Keratinocyte (primary cell): Measurements from ENCODE around the gene DCUN1D1. TPM values are rescaled to one million over a fixed set of nuclear protein-coding genes. Genes with fewer than 3 reads are reported as not detected.

Source experiments
- DNase-seq: peaks from one replicate; pipeline ENCODE4 v3.0.0-alpha.2; 2011; ENCODE audit warnings: low read depth, missing footprints, low spot score
- FAIRE-seq: peaks from 2 replicates; lab custom pipeline; 2011; peaks lifted over from hg19 to GRCh38; lab: Jason Lieb, UNC
- H2AFZ ChIP-seq: 2 replicates; pipeline ENCODE4 v1.6.0; 2012; ENCODE audit warnings: low read length, control low read depth, inconsistent platforms; ENCODE audit not compliant: control insufficient read depth
- H3K27ac ChIP-seq: 2 replicates; pipeline ENCODE4 v1.5.1; 2011; ENCODE audit warnings: low read length; ENCODE audit not compliant: control insufficient read depth, insufficient read depth
- H3K27me3 ChIP-seq: 3 replicates; pipeline ENCODE4 v1.6.0; 2011; ENCODE audit warnings: low read length; ENCODE audit not compliant: control insufficient read depth, insufficient read depth; ENCODE audit errors: extremely low read depth
- H3K36me3 ChIP-seq, 2 experiments: 2 replicates in 1 of 2; 3 replicates in 1 of 2; pipeline ENCODE4 v1.5.1; 2011; ENCODE audit warnings: low read length in 2 of 2, mild to moderate bottlenecking in 1 of 2; ENCODE audit not compliant: control insufficient read depth in 2 of 2, insufficient read depth in 2 of 2; ENCODE audit errors: extremely low read depth in 1 of 2
- H3K4me1 ChIP-seq: 3 replicates; pipeline ENCODE4 v1.5.1; 2011; ENCODE audit warnings: low read length; ENCODE audit not compliant: control insufficient read depth, insufficient read depth; ENCODE audit errors: extremely low read depth
- H3K4me2 ChIP-seq: 3 replicates; pipeline ENCODE4 v1.6.0; 2011; ENCODE audit warnings: low read depth, low read length; ENCODE audit not compliant: control insufficient read depth, insufficient read depth; ENCODE audit errors: extremely low read depth
- H3K4me3 ChIP-seq, 3 experiments: fragments of 200-600 bp in 1 of 3; sonication (generic) in 1 of 3; 2 replicates in 2 of 3; 3 replicates in 1 of 3; pipeline ENCODE4 v1.5.1; 2011 to 2016; ENCODE audit warnings: low read length in 3 of 3, mild to moderate bottlenecking in 3 of 3, control low read depth in 2 of 3, inconsistent platforms in 1 of 3, low read depth in 1 of 3, mixed read lengths in 1 of 3, mixed run types in 1 of 3, moderate library complexity in 1 of 3; ENCODE audit not compliant: control insufficient read depth in 2 of 3, insufficient read depth in 2 of 3; ENCODE audit errors: extremely low read depth in 1 of 3
- H3K79me2 ChIP-seq: 2 replicates; pipeline ENCODE4 v1.6.0; 2012; ENCODE audit warnings: low read length; ENCODE audit not compliant: control insufficient read depth, insufficient read depth
- H3K9ac ChIP-seq: 3 replicates; pipeline ENCODE4 v1.6.0; 2011; ENCODE audit warnings: low read length; ENCODE audit not compliant: control insufficient read depth, insufficient read depth; ENCODE audit errors: extremely low read depth
- H3K9me1 ChIP-seq: 3 replicates; pipeline ENCODE4 v1.6.0; 2011; ENCODE audit warnings: low read length; ENCODE audit not compliant: control insufficient read depth, insufficient read depth; ENCODE audit errors: extremely low read depth
- H3K9me3 ChIP-seq: 2 replicates; pipeline ENCODE4 v1.5.1; 2012; ENCODE audit warnings: low read depth, low read length; ENCODE audit not compliant: control insufficient read depth
- H4K20me1 ChIP-seq: 3 replicates; pipeline ENCODE4 v1.6.0; 2011; ENCODE audit warnings: low read length; ENCODE audit not compliant: control insufficient read depth, insufficient read depth; ENCODE audit errors: extremely low read depth
- EZH2 ChIP-seq: IDR thresholded peaks from one replicate; pipeline ENCODE4 v1.6.1; 2012; ENCODE audit warnings: inconsistent platforms, mild to moderate bottlenecking, low read length, moderate library complexity
- dilution Hi-C: fragments of 300-500 bp; cut with MboI; formaldehyde crosslinking; loops from one replicate; pipeline ENCODE4 v1.7.0; 2020; ENCODE audit warnings: low sequenced_read_pairs; ENCODE audit not compliant: extremely low pct_ligation_motif_present
- polyA plus RNA-seq, 5 experiments: library from polyadenylated mRNA; depleted of rRNA in 3 of 5; stranded (reverse) in 3 of 5; stranded (forward) in 1 of 5; unstranded in 1 of 5; fragments of >200 nt; gene quantifications; 1 replicate in 1 of 5; 2 replicates in 3 of 5; 3 replicates in 1 of 5; pipeline versions ENCODE4 v1.2.1 to v1.2.3, GENCODE V29; 2011 to 2012; ENCODE audit warnings: missing spikeins in 2 of 5, low read depth in 1 of 5, low replicate concordance in 1 of 5
- TF ChIP-seq, protein P1 (sequence below), 3 experiments: IDR thresholded peaks in 1 of 3; conservative IDR thresholded peaks in 1 of 3; optimal IDR thresholded peaks in 1 of 3; 2 replicates in 2 of 3; 3 replicates in 1 of 3; pipeline versions ENCODE3 to v1.5.1; 2011; ENCODE audit warnings: low read length in 3 of 3, mild to moderate bottlenecking in 3 of 3, moderate library complexity in 2 of 3, control low read depth in 1 of 3, inconsistent platforms in 1 of 3; ENCODE audit not compliant: insufficient read depth in 2 of 3; ENCODE audit errors: extremely low read depth in 1 of 3

DCUN1D1 gene
- polyA plus RNA-seq, 1 donor (not counting 4 experiments of a cell fraction or from before 2014, with no cell fraction given): 30.1 TPM

DNA sequence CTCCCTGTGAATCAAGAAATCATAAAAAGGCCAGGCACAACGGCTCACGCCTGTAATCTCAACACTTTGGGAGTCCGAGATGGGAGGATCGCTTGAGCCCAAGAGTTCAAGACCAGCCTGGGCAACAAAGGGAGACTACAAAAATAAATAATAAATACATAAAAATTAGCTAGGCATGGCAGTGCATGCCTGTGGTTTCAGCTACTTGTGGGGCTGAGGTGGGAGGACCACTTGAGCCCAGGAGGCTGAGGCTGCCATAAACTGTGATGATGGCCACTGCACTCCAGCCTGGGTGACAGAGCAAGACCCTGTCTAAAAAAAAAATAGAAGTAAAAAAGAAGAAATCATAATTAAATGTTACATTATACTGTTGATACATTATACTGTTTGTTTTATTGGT, 28.0 kb upstream of the DCUN1D1 start:
- Histone ChIP-seq H3K4me3 (no peak overlapping the region), H3K9me3 (no peaks in the 10 kb centered on the region), H4K20me1 (no peaks in the 10 kb centered on the region), H3K9me1 (no peaks in the 10 kb centered on the region), H3K79me2 (no peaks in the 10 kb centered on the region), H3K36me3 (no peaks in the 10 kb centered on the region), H3K9ac (no peak overlapping the region), H2AFZ (no peak overlapping the region), H3K4me2 (no peak overlapping the region), H3K27ac (no peak overlapping the region), H3K4me1 (no peaks in the 10 kb centered on the region), H3K27me3 (no peaks in the 10 kb centered on the region)
- FAIRE-seq: no peak
- TF ChIP-seq EZH2: no peak
- TF ChIP-seq, protein P1, sequence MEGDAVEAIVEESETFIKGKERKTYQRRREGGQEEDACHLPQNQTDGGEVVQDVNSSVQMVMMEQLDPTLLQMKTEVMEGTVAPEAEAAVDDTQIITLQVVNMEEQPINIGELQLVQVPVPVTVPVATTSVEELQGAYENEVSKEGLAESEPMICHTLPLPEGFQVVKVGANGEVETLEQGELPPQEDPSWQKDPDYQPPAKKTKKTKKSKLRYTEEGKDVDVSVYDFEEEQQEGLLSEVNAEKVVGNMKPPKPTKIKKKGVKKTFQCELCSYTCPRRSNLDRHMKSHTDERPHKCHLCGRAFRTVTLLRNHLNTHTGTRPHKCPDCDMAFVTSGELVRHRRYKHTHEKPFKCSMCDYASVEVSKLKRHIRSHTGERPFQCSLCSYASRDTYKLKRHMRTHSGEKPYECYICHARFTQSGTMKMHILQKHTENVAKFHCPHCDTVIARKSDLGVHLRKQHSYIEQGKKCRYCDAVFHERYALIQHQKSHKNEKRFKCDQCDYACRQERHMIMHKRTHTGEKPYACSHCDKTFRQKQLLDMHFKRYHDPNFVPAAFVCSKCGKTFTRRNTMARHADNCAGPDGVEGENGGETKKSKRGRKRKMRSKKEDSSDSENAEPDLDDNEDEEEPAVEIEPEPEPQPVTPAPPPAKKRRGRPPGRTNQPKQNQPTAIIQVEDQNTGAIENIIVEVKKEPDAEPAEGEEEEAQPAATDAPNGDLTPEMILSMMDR (optimal IDR thresholded peaks at IDR 0.05 in 1 of 3, IDR thresholded peaks at IDR 0.05 in 1 of 3, conservative IDR thresholded peaks at IDR 0.05 in 1 of 3; ENCODE audit: extremely low read depth in 1 of 3, insufficient read depth in 2 of 3, low read length in 3 of 3): no peak
- dilution Hi-C loops: no loop called here
- DNase-seq: no peak

DNA sequence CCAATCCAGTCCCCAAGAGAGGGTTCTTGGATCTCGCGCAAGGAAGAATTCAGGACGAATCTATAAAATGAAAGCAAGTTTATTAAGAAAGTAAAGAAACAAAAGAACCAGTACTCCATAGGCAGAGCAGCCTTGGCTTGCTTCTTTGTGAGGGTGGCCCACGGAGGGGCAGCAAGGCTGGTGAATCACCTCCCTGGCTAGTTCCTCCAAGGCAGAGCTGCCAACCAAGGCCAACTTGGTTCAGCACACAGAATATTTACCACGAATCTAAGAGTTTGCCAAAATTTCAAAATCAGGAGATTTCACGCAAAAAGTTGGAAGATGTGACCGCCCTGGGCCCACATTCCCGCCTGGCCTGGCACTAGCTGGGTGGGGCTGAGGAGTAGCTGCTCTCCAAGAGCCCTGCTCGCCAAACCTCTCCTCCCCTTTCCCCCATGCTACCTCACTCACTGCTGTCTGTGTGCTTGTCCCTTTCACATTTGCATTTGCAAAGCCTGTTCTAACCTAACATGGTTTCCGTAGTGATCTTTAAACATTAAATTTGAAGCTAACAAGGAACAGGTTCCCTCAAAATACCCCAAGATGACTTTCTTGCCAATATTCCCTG, 26.2 kb upstream of the DCUN1D1 start:
- Histone ChIP-seq H3K9me1 (no peaks in the 10 kb centered on the region), H3K27me3 (no peaks in the 10 kb centered on the region), H3K36me3 (no peaks in the 10 kb centered on the region), H3K9me3 (no peaks in the 10 kb centered on the region), H3K4me3 (no peak overlapping the region), H2AFZ (no peak overlapping the region), H3K27ac (no peak overlapping the region), H3K4me1 (no peaks in the 10 kb centered on the region), H4K20me1 (no peaks in the 10 kb centered on the region), H3K4me2 (no peak overlapping the region), H3K9ac (no peak overlapping the region), H3K79me2 (no peaks in the 10 kb centered on the region)
- FAIRE-seq (no peak), DNase-seq (no peak)
- TF ChIP-seq EZH2: no peak
- TF ChIP-seq, protein P1 (optimal IDR thresholded peaks at IDR 0.05 in 1 of 3, IDR thresholded peaks at IDR 0.05 in 1 of 3, conservative IDR thresholded peaks at IDR 0.05 in 1 of 3; ENCODE audit: extremely low read depth in 1 of 3, insufficient read depth in 2 of 3, low read length in 3 of 3): no peak
- dilution Hi-C loops: no loop called here
